ENCODE results near the gene UGT1A5.

- TF ChIP-seq, protein P1, sequence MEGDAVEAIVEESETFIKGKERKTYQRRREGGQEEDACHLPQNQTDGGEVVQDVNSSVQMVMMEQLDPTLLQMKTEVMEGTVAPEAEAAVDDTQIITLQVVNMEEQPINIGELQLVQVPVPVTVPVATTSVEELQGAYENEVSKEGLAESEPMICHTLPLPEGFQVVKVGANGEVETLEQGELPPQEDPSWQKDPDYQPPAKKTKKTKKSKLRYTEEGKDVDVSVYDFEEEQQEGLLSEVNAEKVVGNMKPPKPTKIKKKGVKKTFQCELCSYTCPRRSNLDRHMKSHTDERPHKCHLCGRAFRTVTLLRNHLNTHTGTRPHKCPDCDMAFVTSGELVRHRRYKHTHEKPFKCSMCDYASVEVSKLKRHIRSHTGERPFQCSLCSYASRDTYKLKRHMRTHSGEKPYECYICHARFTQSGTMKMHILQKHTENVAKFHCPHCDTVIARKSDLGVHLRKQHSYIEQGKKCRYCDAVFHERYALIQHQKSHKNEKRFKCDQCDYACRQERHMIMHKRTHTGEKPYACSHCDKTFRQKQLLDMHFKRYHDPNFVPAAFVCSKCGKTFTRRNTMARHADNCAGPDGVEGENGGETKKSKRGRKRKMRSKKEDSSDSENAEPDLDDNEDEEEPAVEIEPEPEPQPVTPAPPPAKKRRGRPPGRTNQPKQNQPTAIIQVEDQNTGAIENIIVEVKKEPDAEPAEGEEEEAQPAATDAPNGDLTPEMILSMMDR (conservative IDR thresholded peaks at IDR 0.05; ENCODE audit: low read length): no peak
- TF ChIP-seq EZH2phosphoT487 (IDR thresholded peaks at IDR 0.05; ENCODE audit: borderline replicate concordance, low read depth, low read length): no peak
Measured at GRCh38 chr2:233758141-233758540, 45.4 kb downstream of the UGT1A5 start.

Measured in OCI-LY7 (cell line).